SH-SY5Y (cell line): Measurements from ENCODE around the gene GSX2.

ENCODE experiments used
- GATA2 ChIP-seq: IDR thresholded peaks from 2 replicates; pipeline ENCODE4 v1.6.1; 2011; ENCODE audit warnings: mild to moderate bottlenecking, low read depth, low read length
- GATA3 ChIP-seq: IDR thresholded peaks from 2 replicates; pipeline ENCODE4 v1.6.1; 2011; ENCODE audit warnings: low read depth, mild to moderate bottlenecking, low read length, moderate library complexity

GRCh38 chr4:54094451-54094850, 5.5 kb upstream of the GSX2 start:
- TF ChIP-seq GATA3 = no peak
- no peak for TF ChIP-seq GATA2
